HEK293T (cell line): ENCODE measurements around the gene NUDT2.

Source experiments
- CTCF ChIA-PET: fragments of 350-600 bp; formaldehyde crosslinking; extraction: SDS; loops from one replicate; lab custom pipeline; 2021; ENCODE audit warnings: antibody characterized with exemption, inconsistent platforms; lab: Yijun Ruan, JAX
- POLR2A ChIA-PET: fragments of 350-600 bp; formaldehyde crosslinking; extraction: SDS; loops from one replicate; lab custom pipeline; 2020; ENCODE audit warnings: antibody characterized with exemption, inconsistent platforms; lab: Yijun Ruan, JAX
- DNase-seq: peaks from one replicate; pipeline ENCODE4 v3.0.0; 2012; ENCODE audit warnings: mixed read lengths; ENCODE audit errors: extremely low spot score
- ARNT ChIP-seq: fragments of 450-650 bp; IDR thresholded peaks from 2 replicates; pipeline ENCODE4 v1.6.1; 2017; ENCODE audit warnings: mild to moderate bottlenecking
- BHLHE40 ChIP-seq: fragments of 450-650 bp; IDR thresholded peaks from 2 replicates; pipeline ENCODE4 v1.6.1; 2016; ENCODE audit warnings: mild to moderate bottlenecking, moderate library complexity, borderline replicate concordance
- CTBP1 ChIP-seq: fragments of 450-650 bp; IDR thresholded peaks from 2 replicates; pipeline ENCODE4 v1.6.1; 2016; ENCODE audit warnings: borderline replicate concordance
- ELF4 ChIP-seq: fragments of 450-650 bp; IDR thresholded peaks from 2 replicates; pipeline ENCODE4 v1.6.1; 2017; ENCODE audit warnings: antibody characterized with exemption
- FOXA1 ChIP-seq: fragments of 450-650 bp; IDR thresholded peaks from 2 replicates; pipeline ENCODE4 v1.6.1; 2016; ENCODE audit warnings: mild to moderate bottlenecking
- FOXK2 ChIP-seq: fragments of 450-650 bp; IDR thresholded peaks from 2 replicates; pipeline ENCODE4 v1.6.1; 2016; ENCODE audit warnings: mild to moderate bottlenecking
- FOXM1 ChIP-seq: fragments of 450-650 bp; IDR thresholded peaks from 2 replicates; pipeline ENCODE4 v1.6.1; 2017; ENCODE audit warnings: mild to moderate bottlenecking, borderline replicate concordance
- HDGF ChIP-seq: fragments of 450-650 bp; IDR thresholded peaks from 2 replicates; pipeline ENCODE4 v1.6.1; 2017; ENCODE audit warnings: antibody characterized with exemption, borderline replicate concordance
- L3MBTL2 ChIP-seq: fragments of 450-650 bp; conservative IDR thresholded peaks from 2 replicates; pipeline ENCODE4 v1.6.1; 2016; ENCODE audit warnings: mild to moderate bottlenecking
- LEF1 ChIP-seq: fragments of 450-650 bp; IDR thresholded peaks from 2 replicates; pipeline ENCODE4 v1.6.1; 2017; ENCODE audit warnings: mild to moderate bottlenecking, borderline replicate concordance
- NFRKB ChIP-seq: fragments of 450-650 bp; IDR thresholded peaks from 2 replicates; pipeline ENCODE4 v1.6.1; 2016; ENCODE audit warnings: mild to moderate bottlenecking, moderate library complexity
- PKNOX1 ChIP-seq: fragments of 450-650 bp; IDR thresholded peaks from 2 replicates; pipeline ENCODE4 v1.6.1; 2016
- SP1 ChIP-seq: fragments of 450-650 bp; IDR thresholded peaks from 2 replicates; pipeline ENCODE4 v1.6.1; 2017
- SUZ12 ChIP-seq: fragments of 450-650 bp; IDR thresholded peaks from 2 replicates; pipeline ENCODE4 v1.6.1; 2016; ENCODE audit warnings: mild to moderate bottlenecking
- TARDBP ChIP-seq: fragments of 450-650 bp; IDR thresholded peaks from 2 replicates; pipeline ENCODE4 v1.6.1; 2016
- ZNF384 ChIP-seq: fragments of 450-650 bp; IDR thresholded peaks from 2 replicates; pipeline ENCODE4 v1.6.1; 2016

NUDT2 gene

GRCh38 chr9:34374339-34374738 is 45.0 kb downstream of the NUDT2 start:
- no peak for DNase-seq
- POLR2A ChIA-PET = no interaction called here
- no peak for TF ChIP-seq L3MBTL2
- no peak for TF ChIP-seq ELF4
- no peak for TF ChIP-seq LEF1
- TF ChIP-seq ZNF384 = no peak
- no peak for TF ChIP-seq SP1
- no peak for TF ChIP-seq FOXK2
- TF ChIP-seq FOXA1 = no peak
- no peak for TF ChIP-seq PKNOX1
- CTCF ChIA-PET = interaction anchor here (1.0 kb wide), 1 partner anchor 16 kb away, joined by 7 read pairs; no protein-coding TSS in a partner anchor

- TF ChIP-seq TARDBP (no peak), BHLHE40 (no peak), CTBP1 (no peak), NFRKB (no peak), FOXM1 (no peak), L3MBTL2 (no peak), ARNT (no peak), FOXA1 (no peak), SP1 (no peak)
- peak; percentile 3 for DNase-seq
- ChIA-PET POLR2A (interaction anchor here (0.7 kb wide), 1 partner anchor 1085 kb away, joined by 3 read pairs; the partner anchor contains the start of gene NFX1), CTCF (interaction anchor here (0.8 to 1.0 kb wide), 2 partner anchors 17 to 43 kb away, joined by 3 to 7 read pairs; no protein-coding TSS in a partner anchor)
These were observed 45.7 kb downstream of the NUDT2 start for GRCh38 chr9:34374905-34375552.

GRCh38 chr9:34375901-34376595 is 46.7 kb downstream of the NUDT2 start:
- DNase-seq = peak; percentile 50
- POLR2A ChIA-PET = interaction anchor here (0.5 to 1.0 kb wide), 3 partner anchors 11 to 1086 kb away, joined by 3 read pairs; partner anchors contain the start of gene NFX1
- TF ChIP-seq FOXA1 (no peak), PKNOX1 (no peak), LEF1 (no peak)
- CTCF ChIA-PET = interaction anchor here (0.6 kb wide), 1 partner anchor 659 kb away, joined by 3 read pairs; no protein-coding TSS in a partner anchor

- ChIA-PET CTCF (interaction anchor here (1.7 kb wide), 1 partner anchor 41 kb away, joined by 5 read pairs; no protein-coding TSS in a partner anchor), POLR2A (interaction anchor here (0.7 to 1.4 kb wide), 4 partner anchors 12 to 222 kb away, joined by 3 to 6 read pairs (median 4); partner anchors contain the start of gene UBAP1)
- TF ChIP-seq FOXA1 (no peak), SUZ12 (no peak), ELF4 (no peak), FOXK2 (no peak)
- peak; percentile 94 for DNase-seq
These were observed 47.4 kb downstream of the NUDT2 start, which contains the start of gene MYORG for GRCh38 chr9:34376596-34377403. Gene MYORG, minus strand, starts transcription at chr9:34376898. Its CDS starts 3,955 bp downstream, at chr9:34372943.

- ChIA-PET CTCF (interaction anchor here (1.7 kb wide), 1 partner anchor 42 kb away, joined by 5 read pairs; no protein-coding TSS in a partner anchor), POLR2A (interaction anchor here (0.7 to 1.4 kb wide), 4 partner anchors 44 to 221 kb away, joined by 3 to 6 read pairs (median 4); partner anchors contain the start of gene UBAP1)
- peak; percentile 18 for DNase-seq
- TF ChIP-seq TARDBP (no peak), BHLHE40 (no peak), HDGF (no peak), PKNOX1 (no peak), FOXM1 (no peak), ELF4 (no peak), NFRKB (no peak), ZNF384 (no peak), SP1 (no peak), CTBP1 (no peak), LEF1 (no peak), ARNT (no peak), FOXA1 (no peak), L3MBTL2 (no peak), SUZ12 (no peak), FOXK2 (no peak)
These were observed 48.0 kb downstream of the NUDT2 start for GRCh38 chr9:34377404-34377746.
